ENCODE measurements around the gene CPNE5. TPM values are rescaled to one million over a fixed set of nuclear protein-coding genes. Genes with fewer than 3 reads are reported as not detected.

CPNE5 gene
- total RNA-seq, 1 experiment from 2014 or later = 0.63 TPM

- no peak for DNase-seq (ENCODE audit: low read depth, low spot score)
- in situ Hi-C loops (cut with HindIII; ENCODE audit: low pct_unique_long_range_greater_than_20kb, low sequenced_read_pairs) = no loop called here
These were observed 144.6 kb downstream of the CPNE5 start for GRCh38 chr6:36694616-36695015.

GRCh38 chr6:36692861-36693702, 146.2 kb downstream of the CPNE5 start:
- DNase-seq (ENCODE audit: low read depth, low spot score) = no peak
- in situ Hi-C loops (cut with HindIII; ENCODE audit: low pct_unique_long_range_greater_than_20kb, low sequenced_read_pairs) = no loop called here

- in situ Hi-C loops (cut with HindIII; ENCODE audit: low pct_unique_long_range_greater_than_20kb, low sequenced_read_pairs) = no loop called here
- no peak for DNase-seq (ENCODE audit: low read depth, low spot score)
These were observed 147.0 kb downstream of the CPNE5 start for GRCh38 chr6:36692220-36692619.

GRCh38 chr6:36691612-36692011, 147.6 kb downstream of the CPNE5 start:
- no peak for DNase-seq (ENCODE audit: low read depth, low spot score)
- in situ Hi-C loops (cut with HindIII; ENCODE audit: low pct_unique_long_range_greater_than_20kb, low sequenced_read_pairs) = no loop called here

- in situ Hi-C loops (cut with HindIII; ENCODE audit: low pct_unique_long_range_greater_than_20kb, low sequenced_read_pairs) = no loop called here
- DNase-seq (ENCODE audit: low read depth, low spot score) = no peak
These were observed 148.2 kb downstream of the CPNE5 start for GRCh38 chr6:36691011-36691410.

Other genes starting within 250 kb of the CPNE5 start
- 225 and 237 TPM in 2 replicates for gene SRSF3, start 245.1 kb downstream of the CPNE5 start, total RNA-seq (2014; rRNA removed; shearing (Covaris generic))
- 65.0 and 68.0 TPM in 2 replicates for gene CDKN1A, start 160.7 kb downstream of the CPNE5 start, total RNA-seq (2014; rRNA removed; shearing (Covaris generic))
- gene RAB44, start 141.6 kb downstream of the CPNE5 start, total RNA-seq (2014; rRNA removed; shearing (Covaris generic)) = not detected in 2 replicates
- 56.7 and 57.1 TPM in 2 replicates for gene PPIL1, start 35.4 kb upstream of the CPNE5 start, total RNA-seq (2014; rRNA removed; shearing (Covaris generic))
- gene C6orf89, start 46.5 kb upstream of the CPNE5 start, total RNA-seq (2014; rRNA removed; shearing (Covaris generic)) = 47.0 and 55.9 TPM in 2 replicates
- gene PI16, start 115.3 kb upstream of the CPNE5 start, total RNA-seq (2014; rRNA removed; shearing (Covaris generic)) = not detected in 2 replicates
- 214 and 222 TPM in 2 replicates for gene MTCH1, start 146.8 kb upstream of the CPNE5 start, total RNA-seq (2014; rRNA removed; shearing (Covaris generic))
- 0.08 TPM in 1 of 2 replicates, not detected in the other for gene FGD2, start 166.2 kb upstream of the CPNE5 start, total RNA-seq (2014; rRNA removed; shearing (Covaris generic))